ENCODE results near the gene VAMP2. TPM values are rescaled to one million over a fixed set of nuclear protein-coding genes. Genes with fewer than 3 reads are reported as not detected.

VAMP2 gene
- total RNA-seq, 2 experiments from 2014 or later = 33.3 to 35.8 TPM

DNA sequence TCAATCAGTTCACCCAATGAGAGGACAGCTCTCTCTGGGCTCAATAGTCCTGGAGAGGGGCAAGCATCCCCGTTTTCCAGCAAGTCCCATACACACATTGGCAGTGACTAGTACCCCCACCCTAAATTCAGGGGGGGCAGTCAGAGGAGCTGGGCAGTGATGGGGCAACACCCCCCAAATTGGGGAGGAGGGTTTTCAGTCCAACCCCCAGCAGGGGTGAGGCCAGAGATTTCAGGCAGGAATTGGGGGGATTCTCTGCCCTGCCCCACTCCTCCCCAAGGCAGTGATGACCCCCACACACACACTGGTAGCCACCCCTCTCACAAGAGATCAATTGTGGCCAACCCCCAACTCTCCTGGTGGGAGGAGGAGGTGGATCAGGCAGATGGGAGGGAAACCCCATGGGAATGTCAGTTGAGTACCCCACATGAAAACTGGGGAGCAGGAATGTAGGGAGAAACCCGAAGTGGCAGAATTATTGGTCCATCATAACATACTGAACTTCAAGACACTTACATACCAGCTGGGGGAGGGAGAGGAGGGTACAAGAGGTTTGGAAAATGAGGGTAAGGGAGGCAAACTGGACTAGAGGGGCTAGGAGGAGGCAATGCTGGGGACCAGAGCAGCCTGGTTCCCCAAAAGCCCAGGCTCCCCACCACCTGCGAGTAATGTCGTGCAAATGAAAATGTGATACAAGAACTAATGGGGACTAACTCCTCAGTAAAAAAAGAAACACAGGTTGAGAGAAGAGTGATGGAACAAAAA, 3.1 kb downstream of the VAMP2 start:
- H3K27ac Mint-ChIP-seq = peak overlapping the region; percentile 88
- no peaks in the 10 kb centered on the region for H3K27me3 Mint-ChIP-seq (ENCODE audit: low read depth)
- H3K4me3 Mint-ChIP-seq = peak overlapping the region; percentile 47
- no peak for DNase-seq
- no peaks in the 10 kb centered on the region for H3K9me3 Mint-ChIP-seq
- H3K4me1 Mint-ChIP-seq (ENCODE audit: low read depth) = peaks cover 59% of the 10 kb centered on the region
- CTCF ChIA-PET = interaction anchor here (0.7 to 5.4 kb wide), 7 partner anchors 11 to 37 kb away, joined by 3 to 48 read pairs (median 4); partner anchors contain the start of gene HES7
- intact Hi-C loops (cut with micrococcal nuclease) = loop anchor here (5.0 to 10.0 kb wide), 3 partner anchors 77 to 675 kb away; partner anchors contain the start of genes FXR2, POLR2A and SLC35G6
- H3K36me3 Mint-ChIP-seq (ENCODE audit: low read depth) = peaks cover 14% of the 10 kb centered on the region

- intact Hi-C loops (cut with micrococcal nuclease) = loop anchor here (5.0 to 10.0 kb wide), 3 partner anchors 77 to 674 kb away; partner anchors contain the start of genes FXR2, POLR2A and SLC35G6
- H3K36me3 Mint-ChIP-seq (ENCODE audit: low read depth) = peaks cover 14% of the 10 kb centered on the region
- CTCF ChIA-PET = interaction anchor here (0.7 to 5.4 kb wide), 10 partner anchors 8 to 65 kb away, joined by 3 to 48 read pairs (median 4); partner anchors contain the start of gene HES7
- no peaks in the 10 kb centered on the region for H3K27me3 Mint-ChIP-seq (ENCODE audit: low read depth)
- no peak overlapping the region for H3K4me3 Mint-ChIP-seq
- no peaks in the 10 kb centered on the region for H3K9me3 Mint-ChIP-seq
- no peak for DNase-seq
- peak overlapping the region; percentile 93 for H3K27ac Mint-ChIP-seq
- H3K4me1 Mint-ChIP-seq (ENCODE audit: low read depth) = peaks cover 59% of the 10 kb centered on the region
These were observed 3.7 kb downstream of the VAMP2 start for GRCh38 chr17:8159032-8159400.

- peaks cover 57% of the 10 kb centered on the region for H3K4me1 Mint-ChIP-seq (ENCODE audit: low read depth)
- intact Hi-C loops (cut with micrococcal nuclease) = loop anchor here (1.0 to 10.0 kb wide), 4 partner anchors 64 to 674 kb away; partner anchors contain the start of genes FXR2, POLR2A and SLC35G6
- H3K27ac Mint-ChIP-seq = peak overlapping the region; percentile 93
- no peaks in the 10 kb centered on the region for H3K9me3 Mint-ChIP-seq
- peak; percentile 95 for DNase-seq
- peaks cover 14% of the 10 kb centered on the region for H3K36me3 Mint-ChIP-seq (ENCODE audit: low read depth)
- H3K4me3 Mint-ChIP-seq = peak overlapping the region; percentile 57
- no peaks in the 10 kb centered on the region for H3K27me3 Mint-ChIP-seq (ENCODE audit: low read depth)
- CTCF ChIA-PET = interaction anchor here (0.6 to 5.4 kb wide), 12 partner anchors 8 to 120 kb away, joined by 3 to 48 read pairs (median 3); partner anchors contain the start of gene HES7
These were observed 4.3 kb downstream of the VAMP2 start for GRCh38 chr17:8158267-8159031.

DNA sequence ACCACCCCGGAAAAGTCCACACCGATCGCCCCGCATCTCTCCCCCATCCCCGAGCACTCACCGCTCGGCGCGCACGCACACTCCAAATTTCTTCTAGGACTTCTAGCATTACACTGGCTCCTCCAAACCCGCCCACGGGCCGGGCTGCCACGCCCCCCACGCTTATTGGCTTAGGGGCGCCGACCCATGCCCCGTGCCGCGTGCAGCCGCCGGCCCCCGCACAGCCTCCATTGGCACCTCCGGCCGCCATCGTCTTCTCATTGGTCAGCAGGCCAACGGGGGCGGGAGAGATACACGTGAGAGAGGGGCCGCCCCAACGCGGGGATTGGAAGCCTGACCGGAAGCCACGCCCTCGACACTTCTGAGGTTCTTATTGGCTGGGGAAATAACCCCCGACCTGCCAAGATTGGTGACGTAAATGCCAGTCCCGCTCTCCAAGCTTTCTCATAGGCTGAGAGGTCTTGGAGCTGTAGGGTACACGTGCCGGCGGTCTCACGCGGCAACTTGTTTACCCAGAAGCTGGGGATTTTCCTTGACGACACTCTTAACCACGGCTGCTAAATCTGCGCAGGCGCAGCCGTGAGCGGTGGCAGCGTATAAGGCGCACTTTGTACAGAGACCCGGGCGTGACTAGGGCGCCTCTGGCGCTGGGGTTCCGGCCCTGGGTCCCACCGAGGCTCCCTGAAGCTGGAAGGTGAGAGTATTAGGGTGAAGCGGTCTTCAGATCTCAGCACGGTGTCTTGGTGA, 6.3 kb downstream of the VAMP2 start:
- Mint-ChIP-seq H3K36me3 (ENCODE audit: low read depth) (peaks cover 8% of the 10 kb centered on the region), H3K27me3 (ENCODE audit: low read depth) (no peaks in the 10 kb centered on the region), H3K9me3 (no peaks in the 10 kb centered on the region), H3K4me3 (no peak overlapping the region), H3K27ac (no peak overlapping the region), H3K4me1 (ENCODE audit: low read depth) (peaks cover 62% of the 10 kb centered on the region)
- CTCF ChIA-PET = interaction anchor here (0.6 to 5.4 kb wide), 8 partner anchors 10 to 83 kb away, joined by 3 to 48 read pairs (median 3); no protein-coding TSS in a partner anchor
- peak; percentile 100 for DNase-seq
- intact Hi-C loops (cut with micrococcal nuclease) = loop anchor here (1.0 to 10.0 kb wide), 11 partner anchors 8 to 672 kb away; partner anchors contain the start of genes CNTROB, FXR2, HES7 and POLR2A

GRCh38 chr17:8155996-8156245, 6.8 kb downstream of the VAMP2 start:
- Mint-ChIP-seq H3K4me3 (no peak overlapping the region), H3K36me3 (ENCODE audit: low read depth) (peaks cover 4% of the 10 kb centered on the region), H3K27me3 (ENCODE audit: low read depth) (no peaks in the 10 kb centered on the region), H3K4me1 (ENCODE audit: low read depth) (peaks cover 57% of the 10 kb centered on the region), H3K9me3 (no peaks in the 10 kb centered on the region), H3K27ac (no peak overlapping the region)
- intact Hi-C loops (cut with micrococcal nuclease) = loop anchor here (1.0 to 10.0 kb wide), 11 partner anchors 8 to 671 kb away; partner anchors contain the start of genes CNTROB, FXR2, HES7 and POLR2A
- no peak for DNase-seq
- CTCF ChIA-PET = interaction anchor here (0.6 to 5.4 kb wide), 4 partner anchors 9 to 36 kb away, joined by 3 to 48 read pairs (median 4); no protein-coding TSS in a partner anchor

DNA sequence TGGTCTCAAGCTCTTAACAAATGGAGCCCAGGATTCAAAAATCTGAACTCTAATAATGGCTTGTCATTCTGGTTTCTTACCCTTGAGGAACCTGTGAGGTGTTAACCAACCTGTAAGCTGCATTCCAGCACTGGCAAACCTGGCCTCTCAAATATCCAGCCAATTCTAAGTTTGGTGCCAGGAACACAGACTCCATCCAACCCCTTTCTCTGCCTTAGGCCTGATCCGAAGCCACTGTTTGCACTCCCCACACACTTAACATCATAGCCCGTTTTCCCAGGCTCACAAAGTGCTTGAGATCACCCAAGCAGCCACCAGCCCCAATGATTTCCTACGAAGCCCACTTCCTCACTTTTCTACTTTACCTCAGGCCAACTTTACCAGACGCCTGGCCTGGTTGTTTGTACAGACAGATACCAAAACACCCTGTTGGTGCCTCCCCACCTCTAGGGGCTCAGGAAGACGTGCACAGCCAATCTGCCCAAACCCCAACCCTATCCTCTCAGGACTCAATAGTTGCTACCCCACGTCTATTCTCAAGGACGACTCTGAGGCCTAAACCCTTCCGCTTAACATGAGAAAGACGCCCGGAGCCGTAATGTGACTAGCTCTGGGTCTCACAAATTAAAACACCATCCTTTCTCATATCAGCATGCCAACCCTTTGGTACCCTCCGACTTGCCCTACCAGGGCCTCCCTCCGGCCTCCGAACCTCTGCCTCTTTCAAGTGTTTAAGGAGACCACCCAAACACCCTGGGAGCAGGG, 7.3 kb downstream of the VAMP2 start:
- Mint-ChIP-seq H3K4me1 (ENCODE audit: low read depth) (peaks cover 55% of the 10 kb centered on the region), H3K36me3 (ENCODE audit: low read depth) (peaks cover 2% of the 10 kb centered on the region), H3K27ac (no peak overlapping the region), H3K27me3 (ENCODE audit: low read depth) (no peaks in the 10 kb centered on the region), H3K9me3 (no peaks in the 10 kb centered on the region), H3K4me3 (no peak overlapping the region)
- DNase-seq = no peak
- intact Hi-C loops (cut with micrococcal nuclease) = loop anchor here (5.0 to 10.0 kb wide), 3 partner anchors 73 to 671 kb away; partner anchors contain the start of genes FXR2, POLR2A and SLC35G6
- CTCF ChIA-PET = interaction anchor here (0.6 to 5.4 kb wide), 4 partner anchors 9 to 35 kb away, joined by 3 to 48 read pairs (median 4); no protein-coding TSS in a partner anchor

GRCh38 chr17:8154608-8155155, 8.1 kb downstream of the VAMP2 start:
- DNase-seq = no peak
- H3K27me3 Mint-ChIP-seq (ENCODE audit: low read depth) = no peaks in the 10 kb centered on the region
- H3K4me1 Mint-ChIP-seq (ENCODE audit: low read depth) = peaks cover 51% of the 10 kb centered on the region
- no peak overlapping the region for H3K4me3 Mint-ChIP-seq
- H3K27ac Mint-ChIP-seq = no peak overlapping the region
- intact Hi-C loops (cut with micrococcal nuclease) = loop anchor here (5.0 to 10.0 kb wide), 3 partner anchors 72 to 670 kb away; partner anchors contain the start of genes FXR2, POLR2A and SLC35G6
- no peaks in the 10 kb centered on the region for H3K9me3 Mint-ChIP-seq
- CTCF ChIA-PET = interaction anchor here (0.6 to 1.6 kb wide), 3 partner anchors 15 to 36 kb away, joined by 3 to 6 read pairs (median 4); no protein-coding TSS in a partner anchor
- no peaks in the 10 kb centered on the region for H3K36me3 Mint-ChIP-seq (ENCODE audit: low read depth)

GRCh38 chr17:8153957-8154607, 8.7 kb downstream of the VAMP2 start:
- H3K27me3 Mint-ChIP-seq (ENCODE audit: low read depth) = no peaks in the 10 kb centered on the region
- no peaks in the 10 kb centered on the region for H3K9me3 Mint-ChIP-seq
- H3K36me3 Mint-ChIP-seq (ENCODE audit: low read depth) = peaks cover 3% of the 10 kb centered on the region
- no peak overlapping the region for H3K27ac Mint-ChIP-seq
- peaks cover 49% of the 10 kb centered on the region for H3K4me1 Mint-ChIP-seq (ENCODE audit: low read depth)
- DNase-seq = peak; percentile 97
- CTCF ChIA-PET = interaction anchor here (0.6 to 1.6 kb wide), 3 partner anchors 15 to 35 kb away, joined by 3 to 6 read pairs (median 4); no protein-coding TSS in a partner anchor
- no peak overlapping the region for H3K4me3 Mint-ChIP-seq
- intact Hi-C loops (cut with micrococcal nuclease) = loop anchor here (2.0 to 10.0 kb wide), 3 partner anchors 311 to 669 kb away; partner anchors contain the start of genes FXR2, POLR2A and SLC35G6

- Mint-ChIP-seq H3K27ac (no peak overlapping the region), H3K9me3 (no peaks in the 10 kb centered on the region), H3K36me3 (ENCODE audit: low read depth) (peaks cover 3% of the 10 kb centered on the region), H3K27me3 (ENCODE audit: low read depth) (no peaks in the 10 kb centered on the region), H3K4me1 (ENCODE audit: low read depth) (peaks cover 45% of the 10 kb centered on the region), H3K4me3 (no peak overlapping the region)
- peak; percentile 88 for DNase-seq
- CTCF ChIA-PET = interaction anchor here (1.4 to 1.6 kb wide), 2 partner anchors 14 to 29 kb away, joined by 4 to 6 read pairs; no protein-coding TSS in a partner anchor
- intact Hi-C loops (cut with micrococcal nuclease) = loop anchor here (2.0 to 10.0 kb wide), 3 partner anchors 311 to 669 kb away; partner anchors contain the start of genes FXR2, POLR2A and SLC35G6
These were observed 9.2 kb downstream of the VAMP2 start for GRCh38 chr17:8153525-8153956.

GRCh38 chr17:8153031-8153451, 9.7 kb downstream of the VAMP2 start:
- intact Hi-C loops (cut with micrococcal nuclease) = loop anchor here (2.0 to 10.0 kb wide), 3 partner anchors 310 to 668 kb away; partner anchors contain the start of genes FXR2, POLR2A and SLC35G6
- peaks cover 43% of the 10 kb centered on the region for H3K4me1 Mint-ChIP-seq (ENCODE audit: low read depth)
- peak overlapping the region; percentile 84 for H3K4me3 Mint-ChIP-seq
- CTCF ChIA-PET = interaction anchor here (1.6 kb wide), 1 partner anchor 28 kb away, joined by 6 read pairs; no protein-coding TSS in a partner anchor
- H3K27ac Mint-ChIP-seq = no peak overlapping the region
- H3K9me3 Mint-ChIP-seq = no peaks in the 10 kb centered on the region
- no peaks in the 10 kb centered on the region for H3K27me3 Mint-ChIP-seq (ENCODE audit: low read depth)
- peaks cover 3% of the 10 kb centered on the region for H3K36me3 Mint-ChIP-seq (ENCODE audit: low read depth)
- DNase-seq = no peak
